A549 (cell line): ENCODE results near the gene SPIRE2. TPM values are rescaled to one million over a fixed set of nuclear protein-coding genes. Genes with fewer than 3 reads are reported as not detected.

Experiments used
- ATAC-seq, 2 experiments: fragments of 200-7000 bp in 1 of 2; fragments of >200 bp in 1 of 2; cut with Nextera tagmentation in 1 of 2; cut with Tn5 transposase in 1 of 2; 3 replicates each; pipeline versions ENCODE4 v1.8.0 to v1.9.1; 2018 to 2020; ENCODE audit warnings: mild to moderate bottlenecking in 1 of 2, moderate library complexity in 1 of 2
- CTCF ChIA-PET: fragments of 300-600 bp; sonication (Branson Sonifier 250); formaldehyde crosslinking; extraction: SDS; loops from one replicate; lab custom pipeline; 2021; ENCODE audit warnings: antibody characterized with exemption, inconsistent platforms; lab: Yijun Ruan, JAX
- POLR2A ChIA-PET: fragments of 350-600 bp; formaldehyde crosslinking; extraction: SDS; loops from one replicate; lab custom pipeline; 2021; ENCODE audit warnings: antibody characterized with exemption, inconsistent platforms; lab: Yijun Ruan, JAX
- DNase-seq, 2 experiments: peaks; one replicate each; pipeline versions ENCODE4 v3.0.0 to v3.0.0-alpha.2; 2011 to 2016; ENCODE audit warnings: low read depth in 1 of 2, low spot score in 1 of 2
- FAIRE-seq: peaks from 2 replicates; lab custom pipeline; 2011; peaks lifted over from hg19 to GRCh38; lab: Jason Lieb, UNC
- H3K27ac ChIP-seq, 2 experiments: fragments of >200 bp; sonication (Bioruptor Twin); formaldehyde crosslinking; 3 replicates each; pipeline ENCODE4 v1.5.1; 2016 to 2017
- H3K4me1 ChIP-seq: fragments of >200 bp; sonication (Bioruptor Twin); formaldehyde crosslinking; 3 replicates; pipeline ENCODE4 v1.6.1; 2016
- H3K4me2 ChIP-seq: fragments of >200 bp; sonication (Bioruptor Twin); formaldehyde crosslinking; 3 replicates; pipeline ENCODE4 v1.6.1; 2016
- H3K4me3 ChIP-seq: fragments of >200 bp; sonication (Bioruptor Twin); formaldehyde crosslinking; 3 replicates; pipeline ENCODE4 v1.5.1; 2016
- H3K9me3 ChIP-seq: fragments of >200 bp; sonication (Bioruptor Twin); formaldehyde crosslinking; 3 replicates; pipeline ENCODE4 v1.6.1; 2016
- CBX8 ChIP-seq: fragments of 200-600 bp; sonication (generic); IDR thresholded peaks from 2 replicates; pipeline ENCODE4 v1.6.1; 2016
- CHD2 ChIP-seq: fragments of 150-350 bp; IDR thresholded peaks from 2 replicates; pipeline ENCODE4 v1.6.1; 2014; ENCODE audit warnings: low read length; ENCODE audit not compliant: partially characterized antibody
- EHMT2 ChIP-seq: fragments of 200-600 bp; sonication (generic); IDR thresholded peaks from 2 replicates; pipeline ENCODE4 v1.6.1; 2016; ENCODE audit warnings: antibody characterized with exemption, low read depth, mild to moderate bottlenecking, moderate library complexity
- FOSL2 ChIP-seq, 2 experiments: fragments of 450-650 bp in 1 of 2; fragments of >200 bp in 1 of 2; sonication (Bioruptor Twin) in 1 of 2; formaldehyde crosslinking; IDR thresholded peaks; 2 replicates each; pipeline versions ENCODE4 v1.5.0 to v1.6.1; 2016 to 2020; ENCODE audit warnings: mild to moderate bottlenecking in 1 of 2, moderate library complexity in 1 of 2
- FOXS1 ChIP-seq: fragments of 250-450 bp; sonication (Bioruptor Pico); IDR thresholded peaks from 2 replicates; pipeline ENCODE4 v1.5.0; 2020; ENCODE audit warnings: mild to moderate bottlenecking, moderate library complexity
- HEYL ChIP-seq: fragments of 250-450 bp; sonication (Bioruptor Pico); IDR thresholded peaks from 2 replicates; pipeline ENCODE4 v1.8.0; 2021; ENCODE audit warnings: mild to moderate bottlenecking, moderate library complexity
- HOXB13 ChIP-seq: fragments of 250-450 bp; sonication (Bioruptor Pico); IDR thresholded peaks from 2 replicates; pipeline ENCODE4 v1.5.0; 2020; ENCODE audit warnings: low read depth, mild to moderate bottlenecking, moderate library complexity
- JUNB ChIP-seq: fragments of >200 bp; sonication (Bioruptor Twin); formaldehyde crosslinking; IDR thresholded peaks from 2 replicates; pipeline ENCODE4 v1.6.1; 2016
- KDM1A ChIP-seq: fragments of 200-600 bp; sonication (generic); IDR thresholded peaks from 2 replicates; pipeline ENCODE4 v1.6.1; 2016; ENCODE audit warnings: low read depth, mild to moderate bottlenecking
- NFE2L2 ChIP-seq: fragments of 150-350 bp; conservative IDR thresholded peaks from 2 replicates; pipeline ENCODE4 v1.6.1; 2014; ENCODE audit warnings: low read length
- RCOR1 ChIP-seq: fragments of 150-350 bp; IDR thresholded peaks from 2 replicates; pipeline ENCODE4 v1.6.1; 2014; ENCODE audit warnings: antibody characterized with exemption, low read length, low read depth
- RNF2 ChIP-seq: fragments of 200-600 bp; sonication (generic); IDR thresholded peaks from 2 replicates; pipeline ENCODE4 v1.6.1; 2016; ENCODE audit warnings: low read depth, mild to moderate bottlenecking, antibody characterized with exemption, moderate library complexity, borderline replicate concordance
- TFCP2L1 ChIP-seq: fragments of 250-450 bp; sonication (Bioruptor Pico); IDR thresholded peaks from 2 replicates; pipeline ENCODE4 v1.5.0; 2021; ENCODE audit warnings: mild to moderate bottlenecking
- ZC3H11A ChIP-seq: fragments of 450-650 bp; IDR thresholded peaks from 2 replicates; pipeline ENCODE4 v1.6.1; 2014; ENCODE audit warnings: antibody characterized with exemption, mild to moderate bottlenecking
- WGBS: methylation state at CpG from one replicate; pipeline ENCODE4 v1.1.6; 2017; ENCODE audit errors: missing lambda C conversion rate; 5-methylcytosine and 5-hydroxymethylcytosine counted together
- polyA plus RNA-seq, 4 experiments: library from polyadenylated mRNA; depleted of rRNA in 3 of 4; stranded (reverse); fragments of >200 nt; fragmentation: RNase III in 1 of 4; extraction: RNeasy Plus Mini Kit Qiagen cat#74134 plus additional on column Dnase treatment in 1 of 4; gene quantifications; 2 replicates in 3 of 4; 3 replicates in 1 of 4; pipeline ENCODE4 v1.2.3, GENCODE V29; 2011 to 2017
- TF ChIP-seq, protein P1 (sequence below): fragments of 150-350 bp; IDR thresholded peaks from 2 replicates; pipeline ENCODE4 v1.6.1; 2014; ENCODE audit warnings: low read depth, mild to moderate bottlenecking, low read length
- TF ChIP-seq, protein P2 (sequence below): fragments of >200 bp; sonication (Bioruptor Twin); formaldehyde crosslinking; IDR thresholded peaks from 2 replicates; pipeline ENCODE4 v1.6.1; 2016
- TF ChIP-seq, protein P3 (sequence below): fragments of >200 bp; sonication (Bioruptor Twin); formaldehyde crosslinking; IDR thresholded peaks from 3 replicates; pipeline ENCODE4 v1.5.1; 2016
- TF ChIP-seq, protein P4 (sequence below): fragments of 250-450 bp; sonication (Bioruptor Pico); IDR thresholded peaks from 2 replicates; pipeline ENCODE4 v1.5.0; 2020; ENCODE audit warnings: low read depth, mild to moderate bottlenecking, moderate library complexity
- TF ChIP-seq, protein P5 (sequence below): IDR thresholded peaks from 2 replicates; pipeline ENCODE4 v1.6.1; 2012
- TF ChIP-seq, protein P6 (sequence below): IDR thresholded peaks from 2 replicates; pipeline ENCODE4 v1.6.1; 2012

The SPIRE2 gene
- polyA plus RNA-seq, 2 of the 4 experiments (the other 2 are of a cell fraction): 6.0 to 9.9 TPM

DNA sequence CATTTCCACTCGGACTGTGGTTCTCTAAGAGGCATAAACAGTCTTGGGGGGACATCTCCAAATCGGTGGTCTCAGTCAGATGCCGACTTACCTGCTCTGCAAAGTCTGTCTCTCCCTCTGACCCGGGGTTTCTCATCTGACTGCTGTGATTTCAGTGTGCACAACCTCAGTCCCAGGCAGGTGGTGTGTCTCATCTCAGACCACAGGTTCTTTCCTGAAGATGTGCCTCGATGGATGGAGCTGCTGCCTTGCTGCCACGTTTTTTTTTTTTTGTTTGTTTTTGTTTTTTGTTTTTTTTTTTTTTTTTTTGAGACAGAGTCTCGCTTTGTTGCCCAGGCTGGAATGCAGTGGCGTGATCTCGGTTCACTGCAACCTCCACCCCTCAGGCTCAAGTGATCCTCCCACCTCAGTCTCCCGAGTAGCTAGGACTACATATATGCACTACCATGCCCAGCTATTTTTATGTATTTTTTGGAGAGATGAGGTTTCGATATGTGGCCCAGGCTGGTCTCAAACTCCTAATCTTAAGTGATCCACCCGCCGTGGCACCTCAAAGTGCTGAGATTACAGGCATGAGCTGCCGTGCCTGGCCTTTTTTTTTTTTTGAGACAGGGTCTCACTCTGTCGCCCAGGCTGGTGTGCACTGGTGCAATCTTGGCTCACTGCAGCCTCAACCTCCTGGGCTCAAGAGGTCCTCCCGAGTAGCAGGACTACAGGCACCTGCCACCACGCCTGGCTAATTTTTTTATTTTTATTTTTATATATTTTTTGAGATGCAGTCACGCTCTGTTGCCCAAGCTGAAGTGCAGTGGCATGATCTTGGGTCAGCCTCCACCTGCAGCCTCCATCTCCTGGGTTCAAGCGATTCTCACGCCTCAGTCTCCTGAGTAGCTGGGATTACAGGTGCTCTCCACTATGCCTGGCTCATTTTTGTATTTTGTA is 15.4 kb downstream of the SPIRE2 start:
- H3K4me2 ChIP-seq: no peak overlapping the region
- no peak overlapping the region for H3K27ac ChIP-seq
- DNase-seq (no peak), FAIRE-seq (no peak), ATAC-seq (no peak)
- H3K4me1 ChIP-seq: no peaks in the 10 kb centered on the region
- WGBS: 76% methylated on average over 19 of the region's 20 CpGs
- ChIA-PET CTCF (interaction anchor here (1.0 to 5.5 kb wide), 6 partner anchors 11 to 103 kb away, joined by 3 to 31 read pairs (median 4); no protein-coding TSS in a partner anchor), POLR2A (no interaction called here)
- H3K9me3 ChIP-seq: no peaks in the 10 kb centered on the region
- no peak overlapping the region for H3K4me3 ChIP-seq
- TF ChIP-seq, protein P1, sequence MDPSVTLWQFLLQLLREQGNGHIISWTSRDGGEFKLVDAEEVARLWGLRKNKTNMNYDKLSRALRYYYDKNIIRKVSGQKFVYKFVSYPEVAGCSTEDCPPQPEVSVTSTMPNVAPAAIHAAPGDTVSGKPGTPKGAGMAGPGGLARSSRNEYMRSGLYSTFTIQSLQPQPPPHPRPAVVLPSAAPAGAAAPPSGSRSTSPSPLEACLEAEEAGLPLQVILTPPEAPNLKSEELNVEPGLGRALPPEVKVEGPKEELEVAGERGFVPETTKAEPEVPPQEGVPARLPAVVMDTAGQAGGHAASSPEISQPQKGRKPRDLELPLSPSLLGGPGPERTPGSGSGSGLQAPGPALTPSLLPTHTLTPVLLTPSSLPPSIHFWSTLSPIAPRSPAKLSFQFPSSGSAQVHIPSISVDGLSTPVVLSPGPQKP: no peak
- TF ChIP-seq CHD2: no peak

DNA sequence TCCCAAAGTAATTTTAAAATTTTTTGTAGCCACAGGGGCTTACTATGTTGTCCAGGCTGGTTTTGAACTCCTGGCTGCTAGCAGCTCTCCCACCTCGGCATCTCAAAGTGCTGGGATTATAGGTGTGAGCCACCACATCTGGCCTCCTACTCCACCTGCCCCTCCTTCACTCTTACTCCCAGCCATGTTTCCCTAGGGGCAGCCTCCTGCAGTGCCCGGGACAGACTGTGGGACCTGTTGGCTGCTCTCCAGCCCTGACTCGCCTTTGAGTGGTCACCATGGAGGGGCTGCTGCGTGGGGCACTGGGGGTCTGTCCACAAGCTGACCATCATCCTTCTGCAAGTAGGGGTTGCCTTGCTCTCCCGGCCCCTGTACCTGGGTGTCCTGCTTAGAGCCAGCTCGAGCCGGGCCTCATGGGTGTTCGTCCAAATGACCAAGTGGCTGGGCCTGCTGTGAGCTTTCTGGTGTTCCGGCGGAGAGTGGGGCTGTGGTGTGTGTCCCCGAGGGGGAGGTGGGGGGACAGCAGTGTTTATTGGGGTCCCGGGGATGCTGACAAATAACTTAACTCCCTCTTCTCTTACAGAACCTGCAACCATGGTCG is 16.6 kb downstream of the SPIRE2 start:
- H3K27ac ChIP-seq: no peak overlapping the region
- no peaks in the 10 kb centered on the region for H3K4me1 ChIP-seq
- no peak for ATAC-seq
- no peak for DNase-seq
- no peak for FAIRE-seq
- no peak for TF ChIP-seq FOXS1 (CRISPR knock-in tag)
- no peak for TF ChIP-seq TFCP2L1 (CRISPR knock-in tag)
- TF ChIP-seq, protein P2, sequence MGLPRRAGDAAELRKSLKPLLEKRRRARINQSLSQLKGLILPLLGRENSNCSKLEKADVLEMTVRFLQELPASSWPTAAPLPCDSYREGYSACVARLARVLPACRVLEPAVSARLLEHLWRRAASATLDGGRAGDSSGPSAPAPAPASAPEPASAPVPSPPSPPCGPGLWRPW: no peak
- no peak for TF ChIP-seq HEYL (CRISPR knock-in tag)
- TF ChIP-seq RCOR1: no peak
- TF ChIP-seq, protein P3, sequence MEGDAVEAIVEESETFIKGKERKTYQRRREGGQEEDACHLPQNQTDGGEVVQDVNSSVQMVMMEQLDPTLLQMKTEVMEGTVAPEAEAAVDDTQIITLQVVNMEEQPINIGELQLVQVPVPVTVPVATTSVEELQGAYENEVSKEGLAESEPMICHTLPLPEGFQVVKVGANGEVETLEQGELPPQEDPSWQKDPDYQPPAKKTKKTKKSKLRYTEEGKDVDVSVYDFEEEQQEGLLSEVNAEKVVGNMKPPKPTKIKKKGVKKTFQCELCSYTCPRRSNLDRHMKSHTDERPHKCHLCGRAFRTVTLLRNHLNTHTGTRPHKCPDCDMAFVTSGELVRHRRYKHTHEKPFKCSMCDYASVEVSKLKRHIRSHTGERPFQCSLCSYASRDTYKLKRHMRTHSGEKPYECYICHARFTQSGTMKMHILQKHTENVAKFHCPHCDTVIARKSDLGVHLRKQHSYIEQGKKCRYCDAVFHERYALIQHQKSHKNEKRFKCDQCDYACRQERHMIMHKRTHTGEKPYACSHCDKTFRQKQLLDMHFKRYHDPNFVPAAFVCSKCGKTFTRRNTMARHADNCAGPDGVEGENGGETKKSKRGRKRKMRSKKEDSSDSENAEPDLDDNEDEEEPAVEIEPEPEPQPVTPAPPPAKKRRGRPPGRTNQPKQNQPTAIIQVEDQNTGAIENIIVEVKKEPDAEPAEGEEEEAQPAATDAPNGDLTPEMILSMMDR: no peak
- TF ChIP-seq, protein P4, sequence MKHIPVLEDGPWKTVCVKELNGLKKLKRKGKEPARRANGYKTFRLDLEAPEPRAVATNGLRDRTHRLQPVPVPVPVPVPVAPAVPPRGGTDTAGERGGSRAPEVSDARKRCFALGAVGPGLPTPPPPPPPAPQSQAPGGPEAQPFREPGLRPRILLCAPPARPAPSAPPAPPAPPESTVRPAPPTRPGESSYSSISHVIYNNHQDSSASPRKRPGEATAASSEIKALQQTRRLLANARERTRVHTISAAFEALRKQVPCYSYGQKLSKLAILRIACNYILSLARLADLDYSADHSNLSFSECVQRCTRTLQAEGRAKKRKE (CRISPR knock-in tag): no peak
- no peak for TF ChIP-seq CBX8
- TF ChIP-seq CHD2: no peak
- TF ChIP-seq JUNB: no peak
- TF ChIP-seq FOSL2 (IDR thresholded peaks at IDR 0.05): no peak
- TF ChIP-seq FOSL2 (CRISPR knock-in tag; IDR thresholded peaks at IDR 0.05): no peak
- no peak for TF ChIP-seq ZC3H11A
- TF ChIP-seq EHMT2: no peak
- no peak for TF ChIP-seq RNF2
- TF ChIP-seq HOXB13 (CRISPR knock-in tag): no peak
- TF ChIP-seq, protein P5, sequence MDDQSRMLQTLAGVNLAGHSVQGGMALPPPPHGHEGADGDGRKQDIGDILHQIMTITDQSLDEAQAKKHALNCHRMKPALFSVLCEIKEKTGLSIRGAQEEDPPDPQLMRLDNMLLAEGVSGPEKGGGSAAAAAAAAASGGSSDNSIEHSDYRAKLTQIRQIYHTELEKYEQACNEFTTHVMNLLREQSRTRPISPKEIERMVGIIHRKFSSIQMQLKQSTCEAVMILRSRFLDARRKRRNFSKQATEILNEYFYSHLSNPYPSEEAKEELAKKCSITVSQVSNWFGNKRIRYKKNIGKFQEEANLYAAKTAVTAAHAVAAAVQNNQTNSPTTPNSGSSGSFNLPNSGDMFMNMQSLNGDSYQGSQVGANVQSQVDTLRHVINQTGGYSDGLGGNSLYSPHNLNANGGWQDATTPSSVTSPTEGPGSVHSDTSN: no peak
- no peak for TF ChIP-seq NFE2L2
- no peak for TF ChIP-seq KDM1A
- TF ChIP-seq, protein P6, sequence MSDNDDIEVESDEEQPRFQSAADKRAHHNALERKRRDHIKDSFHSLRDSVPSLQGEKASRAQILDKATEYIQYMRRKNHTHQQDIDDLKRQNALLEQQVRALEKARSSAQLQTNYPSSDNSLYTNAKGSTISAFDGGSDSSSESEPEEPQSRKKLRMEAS: no peak
- POLR2A ChIA-PET: no interaction called here
- CTCF ChIA-PET: interaction anchor here (0.9 to 5.5 kb wide), 2 partner anchors 16 to 65 kb away, joined by 4 to 31 read pairs; no protein-coding TSS in a partner anchor
- 73% methylated on average over 13 of the region's 13 CpGs for WGBS
- H3K4me2 ChIP-seq: no peak overlapping the region
- H3K4me3 ChIP-seq: no peak overlapping the region
- H3K9me3 ChIP-seq: no peaks in the 10 kb centered on the region
